NCI-H2196 (cell line): Measurements from ENCODE around the gene DAPK1.

Source experiments
- DNase-seq: peaks from one replicate; lab custom pipeline; 2025; ENCODE audit not compliant: unreplicated experiment; lab: John Stamatoyannopoulos, UW

The DAPK1 gene

GRCh38 chr9:87706066-87706739 is 208.5 kb downstream of the DAPK1 start:
- DNase-seq = no peak

GRCh38 chr9:87707805-87708506 is 210.3 kb downstream of the DAPK1 start:
- no peak for DNase-seq

GRCh38 chr9:87708546-87708945 is 210.9 kb downstream of the DAPK1 start:
- DNase-seq = no peak

GRCh38 chr9:87708986-87709728 is 211.5 kb downstream of the DAPK1 start:
- no peak for DNase-seq

- no peak for DNase-seq
These were observed 212.8 kb downstream of the DAPK1 start for GRCh38 chr9:87710443-87710842.

GRCh38 chr9:87711857-87712800 is 214.5 kb downstream of the DAPK1 start:
- no peak for DNase-seq

GRCh38 chr9:87712801-87713277 is 215.2 kb downstream of the DAPK1 start:
- no peak for DNase-seq

GRCh38 chr9:87713278-87713987 is 215.8 kb downstream of the DAPK1 start:
- no peak for DNase-seq

- DNase-seq = no peak
These were observed 216.3 kb downstream of the DAPK1 start for GRCh38 chr9:87713988-87714330.

GRCh38 chr9:87714819-87715218 is 217.2 kb downstream of the DAPK1 start:
- DNase-seq = peak; percentile 8

GRCh38 chr9:87716141-87716540 is 218.5 kb downstream of the DAPK1 start:
- DNase-seq = no peak

- DNase-seq = no peak
These were observed 219.8 kb downstream of the DAPK1 start for GRCh38 chr9:87717456-87717855.

- DNase-seq = no peak
These were observed 220.6 kb downstream of the DAPK1 start for GRCh38 chr9:87718231-87718630.

GRCh38 chr9:87718852-87719612 is 221.4 kb downstream of the DAPK1 start:
- no peak for DNase-seq

GRCh38 chr9:87720173-87720572 is 222.5 kb downstream of the DAPK1 start:
- no peak for DNase-seq

- DNase-seq = no peak
These were observed 224.9 kb downstream of the DAPK1 start for GRCh38 chr9:87722393-87723088.

- no peak for DNase-seq
These were observed 227.8 kb downstream of the DAPK1 start for GRCh38 chr9:87725356-87725899.

- DNase-seq = peak; percentile 78
These were observed 228.4 kb downstream of the DAPK1 start, which contains the start of gene CTSL for GRCh38 chr9:87725900-87726709. TSS of gene CTSL (plus strand) at chr9:87726119. CDS start at chr9:87727604, 1,485 bp downstream.
